DMS 273 (cell line): ENCODE measurements around the gene FOXN3.
"Not testable (repeated sequence)": the region's sequence is repeated elsewhere in the genome, so short reads cannot be mapped to it uniquely, and the experiment has no call there.

Source experiments
- DNase-seq: peaks from one replicate; lab custom pipeline; 2025; ENCODE audit not compliant: unreplicated experiment; lab: John Stamatoyannopoulos, UW

Gene FOXN3

GRCh38 chr14:89307409-89307808, 109.6 kb downstream of the FOXN3 start:
- DNase-seq = no peak

- peak; percentile 21 for DNase-seq
Measured at GRCh38 chr14:89304972-89305703, 111.9 kb downstream of the FOXN3 start.

- no peak for DNase-seq
Measured at GRCh38 chr14:89304561-89304960, 112.5 kb downstream of the FOXN3 start.

GRCh38 chr14:89303456-89304435, 113.3 kb downstream of the FOXN3 start:
- DNase-seq = peak; percentile 15

GRCh38 chr14:89302396-89302950, 114.6 kb downstream of the FOXN3 start:
- DNase-seq = no peak

- no peak for DNase-seq
Measured at GRCh38 chr14:89299587-89299986, 117.4 kb downstream of the FOXN3 start.

- DNase-seq = no peak
Measured at GRCh38 chr14:89298056-89298834, 118.8 kb downstream of the FOXN3 start.

GRCh38 chr14:89296281-89296745, 120.7 kb downstream of the FOXN3 start:
- DNase-seq = no peak

- DNase-seq = no peak
Measured at GRCh38 chr14:89294872-89295271, 122.2 kb downstream of the FOXN3 start.

GRCh38 chr14:89294469-89294868, 122.6 kb downstream of the FOXN3 start:
- DNase-seq = not testable (repeated sequence)

GRCh38 chr14:89294060-89294459, 123.0 kb downstream of the FOXN3 start:
- DNase-seq = no peak

- DNase-seq = no peak
Measured at GRCh38 chr14:89293314-89293916, 123.6 kb downstream of the FOXN3 start.

GRCh38 chr14:89292579-89293313, 124.3 kb downstream of the FOXN3 start:
- no peak for DNase-seq

GRCh38 chr14:89291351-89291940, 125.6 kb downstream of the FOXN3 start:
- no peak for DNase-seq

GRCh38 chr14:89290813-89291212, 126.2 kb downstream of the FOXN3 start:
- DNase-seq = no peak

GRCh38 chr14:89289477-89289876, 127.6 kb downstream of the FOXN3 start:
- DNase-seq = no peak

GRCh38 chr14:89288114-89288513, 128.9 kb downstream of the FOXN3 start:
- DNase-seq = no peak

GRCh38 chr14:89284333-89285058, 132.5 kb downstream of the FOXN3 start:
- DNase-seq = no peak
